Psoas muscle (tissue), 8 donors: ENCODE results near the gene ATL3. TPM values are rescaled to one million over a fixed set of nuclear protein-coding genes. Genes with fewer than 3 reads are reported as not detected.
"Not testable (repeated sequence)": the region's sequence is repeated elsewhere in the genome, so short reads cannot be mapped to it uniquely, and the experiment has no call there.

Experiments
- ATAC-seq, 4 donors: fragments of 200-7000 bp; cut with Tn5 transposase; one replicate each; pipeline ENCODE4 v1.9.1; 2020; ENCODE audit warnings: moderate library complexity in 3 of 4, mild to moderate bottlenecking in 2 of 4
- DNase-seq, 2 donors: peaks; one replicate each; pipeline ENCODE4 v3.0.0-alpha.2; 2020
- H3K27ac ChIP-seq: fragments of 200-600 bp; one replicate; pipeline ENCODE4 v1.8.0; 2022
- H3K27me3 ChIP-seq, 3 donors: fragments of 200-600 bp in 1 of 3; one replicate each; pipeline versions ENCODE4 v1.6.1 to v1.8.0; 2013 to 2022; ENCODE audit warnings: low read length in 2 of 3, mild to moderate bottlenecking in 2 of 3, moderate library complexity in 1 of 3; ENCODE audit not compliant: insufficient read depth in 3 of 3
- H3K36me3 ChIP-seq, 2 donors: fragments of 200-600 bp in 1 of 2; one replicate each; pipeline versions ENCODE4 v1.6.1 to v1.8.0; 2013 to 2022; ENCODE audit warnings: low read depth in 1 of 2, mild to moderate bottlenecking in 1 of 2, moderate library complexity in 1 of 2; ENCODE audit not compliant: insufficient read depth in 1 of 2
- H3K4me1 ChIP-seq: fragments of 200-600 bp; one replicate; pipeline ENCODE4 v1.8.0; 2022
- H3K4me3 ChIP-seq: fragments of 200-600 bp; one replicate; pipeline ENCODE4 v1.8.0; 2022; ENCODE audit warnings: mild to moderate bottlenecking
- H3K9me3 ChIP-seq: fragments of 200-600 bp; one replicate; pipeline ENCODE4 v1.8.0; 2022
- WGBS, 3 donors: extraction: QIAGEN DNeasy Blood & Tissue Kit; methylation state at CpG; one replicate each; pipeline versions ENCODE4 v1.1.6 to v1.1.7; 2013; 5-methylcytosine and 5-hydroxymethylcytosine counted together
- intact Hi-C, 2 donors: fragments of 100-400 bp; cut with DNase I; formaldehyde crosslinking; loops; one replicate each; pipeline versions ENCODE4 v1.11.0 to v1.14.2; 2022
- polyA plus RNA-seq, 3 donors: library from polyadenylated mRNA; stranded (reverse); fragments of 200-250 nt; gene quantifications; one replicate each; pipeline ENCODE4 v1.2.3, GENCODE V29; 2013
- total RNA-seq, 4 donors: library from RNA; stranded (reverse); fragmentation: NEBNext Ultra II Directional in 2 of 4; extraction: Animal tissue kit (Norgen Biotek cat#: 25700) in 2 of 4; gene quantifications; one replicate each; pipeline versions ENCODE4 v1.2.1 to v1.2.4, GENCODE V29; 2021 to 2023
- TF ChIP-seq, protein P1 (sequence below): fragments of 200-600 bp; IDR thresholded peaks from one replicate; pipeline ENCODE4 v1.8.0; 2022; ENCODE audit warnings: antibody characterized with exemption
- donor health status: healthy with polysubstance abuse.
- donor health status: DM: no; HTN: no; CAD: no; lungs with moderate emphysema.
- donor health status: Bipolar disorder and iron deficiency.
- donor health status: healthy.
- donor health status: DM: yes; HTN: yes; CAD: no.
- donor health status: DM: no; HTN: no; CAD: no.
- donor health status: DM: no; HTN: no; CAD: no.
- donor health status: DM: yes; HTN: yes; CAD: no.

The ATL3 gene
- total and polyA plus RNA-seq, 7 donors, result 3.2 to 12.2 (median 9.4) TPM

DNA sequence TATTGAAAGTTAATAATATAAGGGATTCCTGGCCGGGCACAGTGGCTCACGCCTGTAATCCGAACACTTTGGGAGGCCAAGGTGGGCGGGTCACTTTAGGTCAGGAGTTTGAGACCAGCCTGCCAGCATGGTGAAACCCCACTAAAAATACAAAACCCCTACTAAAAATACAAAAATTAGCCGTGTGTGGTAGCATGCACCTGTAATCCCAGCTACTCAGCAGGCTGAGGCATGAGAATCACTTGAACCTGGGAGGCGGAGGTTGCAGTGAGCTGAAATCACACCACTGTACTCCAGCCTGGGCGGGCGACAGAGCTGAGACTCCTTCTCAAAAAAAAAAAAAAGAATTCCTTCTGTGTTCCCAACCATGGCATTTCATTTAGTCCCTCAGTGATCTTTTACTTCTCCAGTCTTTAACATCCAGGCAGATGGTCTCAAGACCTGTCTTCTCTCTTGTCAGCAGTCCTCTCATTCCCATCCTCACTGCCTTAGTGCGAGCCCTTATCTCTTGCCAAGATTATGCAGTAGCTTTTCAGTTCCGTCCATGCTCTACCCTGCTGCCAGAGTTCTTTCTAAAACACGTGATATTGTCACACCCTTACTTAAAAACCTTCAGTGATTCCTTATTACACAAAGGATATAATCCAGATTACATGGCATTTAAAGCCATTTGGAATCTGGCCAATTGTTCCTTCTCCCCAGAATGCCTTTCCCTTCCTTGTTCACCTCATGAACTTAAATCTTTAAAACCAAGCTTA is 28.0 kb upstream of the ATL3 start:
- H3K27ac ChIP-seq, result no peak overlapping the region
- no peak overlapping the region for H3K4me3 ChIP-seq
- peaks cover 0 to 2% of the 10 kb centered on the region in 2 donors for H3K36me3 ChIP-seq
- WGBS, 3 donors, result 60 to 78% (median 61%) methylated on average over 11 of the region's 11 CpGs
- no peaks in the 10 kb centered on the region for H3K9me3 ChIP-seq
- H3K4me1 ChIP-seq, result peaks cover 20% of the 10 kb centered on the region
- H3K27me3 ChIP-seq, result no peaks in the 10 kb centered on the region
- peak in 2 of 4 donors; percentile 57 to 62 for ATAC-seq
- DNase-seq, result no peak
- intact Hi-C loops, result no loop called here
- TF ChIP-seq, protein P1, sequence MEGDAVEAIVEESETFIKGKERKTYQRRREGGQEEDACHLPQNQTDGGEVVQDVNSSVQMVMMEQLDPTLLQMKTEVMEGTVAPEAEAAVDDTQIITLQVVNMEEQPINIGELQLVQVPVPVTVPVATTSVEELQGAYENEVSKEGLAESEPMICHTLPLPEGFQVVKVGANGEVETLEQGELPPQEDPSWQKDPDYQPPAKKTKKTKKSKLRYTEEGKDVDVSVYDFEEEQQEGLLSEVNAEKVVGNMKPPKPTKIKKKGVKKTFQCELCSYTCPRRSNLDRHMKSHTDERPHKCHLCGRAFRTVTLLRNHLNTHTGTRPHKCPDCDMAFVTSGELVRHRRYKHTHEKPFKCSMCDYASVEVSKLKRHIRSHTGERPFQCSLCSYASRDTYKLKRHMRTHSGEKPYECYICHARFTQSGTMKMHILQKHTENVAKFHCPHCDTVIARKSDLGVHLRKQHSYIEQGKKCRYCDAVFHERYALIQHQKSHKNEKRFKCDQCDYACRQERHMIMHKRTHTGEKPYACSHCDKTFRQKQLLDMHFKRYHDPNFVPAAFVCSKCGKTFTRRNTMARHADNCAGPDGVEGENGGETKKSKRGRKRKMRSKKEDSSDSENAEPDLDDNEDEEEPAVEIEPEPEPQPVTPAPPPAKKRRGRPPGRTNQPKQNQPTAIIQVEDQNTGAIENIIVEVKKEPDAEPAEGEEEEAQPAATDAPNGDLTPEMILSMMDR, result no peak

DNA sequence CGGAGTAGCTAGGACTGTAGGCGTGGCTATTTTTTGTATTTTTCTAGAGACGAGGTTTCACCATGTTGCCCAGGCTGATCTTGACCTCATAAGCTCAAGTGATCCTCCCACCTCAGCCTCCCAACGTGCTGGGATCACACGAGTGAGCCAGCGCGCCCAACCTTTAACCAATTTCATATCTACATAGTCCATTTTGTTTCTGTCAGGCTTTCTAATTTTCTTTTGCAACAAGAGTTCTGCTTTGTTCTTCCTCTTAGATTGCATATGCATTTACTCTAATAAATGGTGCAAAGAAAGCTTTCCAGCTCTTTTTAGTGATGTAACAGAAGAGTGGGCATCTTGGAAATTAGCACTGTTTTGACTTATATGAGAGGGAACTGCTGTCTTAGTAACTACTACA is 23.4 kb upstream of the ATL3 start:
- WGBS, 3 donors, result 93 to 98% (median 93%) methylated on average over 7 of the region's 7 CpGs
- Histone ChIP-seq H3K27me3 (no peaks in the 10 kb centered on the region), H3K36me3 (no peaks in the 10 kb centered on the region), H3K4me1 (peaks cover 34% of the 10 kb centered on the region), H3K9me3 (no peaks in the 10 kb centered on the region), H3K27ac (no peak overlapping the region), H3K4me3 (no peak overlapping the region)
- intact Hi-C loops, result no loop called here
- ATAC-seq (no peak), DNase-seq (no peak)
- TF ChIP-seq, protein P1, result no peak

DNA sequence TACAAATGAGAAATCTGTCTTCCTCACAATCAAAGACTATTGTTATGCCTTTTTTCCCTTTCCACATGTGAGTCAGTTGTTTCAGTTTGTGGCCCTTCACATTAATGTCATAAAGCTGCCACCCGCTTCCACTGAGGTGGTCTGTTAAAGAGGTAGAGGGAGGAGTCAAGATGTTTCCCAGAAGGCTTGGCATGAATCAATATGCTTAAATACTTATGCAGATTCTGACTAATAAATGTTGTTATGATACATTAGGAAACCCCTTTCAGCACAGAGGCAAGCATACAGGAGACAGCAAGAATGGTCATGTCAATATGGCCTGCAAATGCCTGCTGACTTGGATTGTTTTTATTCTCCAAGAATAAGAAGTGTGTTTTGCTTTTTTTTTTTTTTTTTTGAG is 16.7 kb upstream of the ATL3 start:
- no peaks in the 10 kb centered on the region for H3K27me3 ChIP-seq
- no peaks in the 10 kb centered on the region for H3K9me3 ChIP-seq
- no peak overlapping the region for H3K27ac ChIP-seq
- TF ChIP-seq, protein P1, result no peak
- H3K4me3 ChIP-seq, result no peak overlapping the region
- DNase-seq (no peak), ATAC-seq (no peak)
- WGBS, 3 donors, result 94 to 98% (median 97%) methylated on average over 1 of the region's 1 CpG
- peaks cover 71% of the 10 kb centered on the region for H3K4me1 ChIP-seq
- intact Hi-C loops, result loop anchor here in 1 of 2 donors (5.0 kb wide), 1 partner anchor 49 kb away; no protein-coding TSS in a partner anchor
- H3K36me3 ChIP-seq, result no peaks in the 10 kb centered on the region

DNA sequence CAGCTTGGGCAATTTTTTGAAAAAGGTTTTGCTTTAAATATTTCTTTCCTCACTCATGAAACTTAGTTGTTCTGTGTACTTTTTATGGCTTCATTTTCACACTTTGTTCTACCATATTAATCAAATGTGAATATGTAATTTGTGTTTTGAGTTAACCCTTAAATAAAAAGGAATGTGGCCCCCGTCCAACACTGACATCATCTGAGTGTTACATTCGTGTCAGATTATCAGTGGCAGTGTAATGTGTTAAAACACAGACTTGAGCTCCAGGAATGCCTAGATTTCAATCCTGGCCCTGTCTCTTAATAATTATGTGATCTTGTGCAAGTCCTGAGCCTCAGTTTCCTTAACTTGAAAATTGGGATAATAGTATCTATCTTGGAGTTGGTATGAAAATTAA is 15.8 kb upstream of the ATL3 start:
- ATAC-seq, result no peak
- DNase-seq, result no peak
- Histone ChIP-seq H3K9me3 (no peaks in the 10 kb centered on the region), H3K27ac (no peak overlapping the region), H3K36me3 (no peaks in the 10 kb centered on the region), H3K4me3 (no peak overlapping the region), H3K27me3 (no peaks in the 10 kb centered on the region), H3K4me1 (peaks cover 73% of the 10 kb centered on the region)
- intact Hi-C loops, result loop anchor here in 1 of 2 donors (5.0 kb wide), 1 partner anchor 50 kb away; no protein-coding TSS in a partner anchor
- WGBS, 3 donors, result 30 to 43% (median 34%) methylated on average over 2 of the region's 2 CpGs
- TF ChIP-seq, protein P1, result no peak

DNA sequence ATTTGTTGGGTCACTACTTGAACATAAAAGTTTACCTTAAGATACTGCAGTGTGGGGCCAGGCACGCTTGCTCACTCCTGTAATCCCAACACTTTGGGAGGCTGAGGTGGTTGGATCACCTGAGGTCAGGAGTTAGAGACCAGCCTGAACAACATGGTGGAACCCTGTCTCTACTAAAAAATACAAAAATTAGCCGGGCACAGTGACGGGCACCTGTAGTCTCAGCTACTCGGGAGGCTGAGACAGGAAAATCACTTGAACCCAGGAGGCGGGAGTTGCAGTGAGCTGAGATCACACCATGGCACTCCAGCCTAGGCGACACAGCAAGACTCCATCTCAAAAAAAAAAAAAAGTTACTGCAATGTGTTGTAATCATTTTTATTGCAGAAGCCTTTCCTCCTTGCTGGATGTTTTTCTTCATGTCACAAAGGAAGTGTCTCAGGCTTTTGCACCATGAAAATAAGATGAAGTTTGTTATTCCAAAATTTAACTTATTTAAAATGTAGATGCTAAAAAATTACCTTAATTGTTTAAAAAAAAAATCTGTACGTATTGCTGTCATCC is 14.1 kb upstream of the ATL3 start:
- not testable (repeated sequence) for H3K4me3 ChIP-seq, H3K27me3 ChIP-seq, DNase-seq, H3K9me3 ChIP-seq, H3K36me3 ChIP-seq, ATAC-seq
- Histone ChIP-seq H3K27ac (peak overlapping the region; percentile 26), H3K4me1 (peaks cover 68% of the 10 kb centered on the region)
- intact Hi-C loops, result loop anchor here in 1 of 2 donors (5.0 kb wide), 1 partner anchor 52 kb away; no protein-coding TSS in a partner anchor
- 85 to 94% (median 92%) methylated on average over 7 of the region's 7 CpGs for WGBS, 3 donors
